NOMO-1 treated with DMSO at 0.1 percent for 48 hours (cell line): ENCODE results near the gene LRIG3.
"Not testable (repeated sequence)": the region's sequence is repeated elsewhere in the genome, so short reads cannot be mapped to it uniquely, and the experiment has no call there.

Experiments
- DNase-seq: peaks from one replicate; lab custom pipeline; 2025; ENCODE audit not compliant: unreplicated experiment; lab: John Stamatoyannopoulos, UW

The LRIG3 gene

DNA sequence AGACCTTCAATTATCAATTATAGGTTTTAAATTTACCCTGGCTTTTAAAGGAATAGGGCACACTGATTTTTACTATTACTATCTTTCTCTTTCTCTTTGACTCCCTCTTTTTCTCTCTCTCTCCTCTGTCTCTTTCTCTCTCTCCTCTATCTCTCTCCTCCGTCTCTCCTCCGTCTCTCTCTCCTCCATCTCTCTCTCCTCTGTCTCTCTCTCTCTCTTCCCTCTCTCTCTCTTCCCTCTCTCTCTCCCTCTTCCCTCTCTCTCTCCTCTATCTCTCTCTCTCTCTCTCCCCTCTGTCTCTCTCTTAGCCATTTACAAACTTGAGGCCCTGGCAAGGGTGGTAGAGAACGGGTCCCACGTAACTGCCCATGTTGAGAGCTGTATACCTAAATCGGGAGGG, 62.3 kb downstream of the LRIG3 start:
- no peak for DNase-seq

DNA sequence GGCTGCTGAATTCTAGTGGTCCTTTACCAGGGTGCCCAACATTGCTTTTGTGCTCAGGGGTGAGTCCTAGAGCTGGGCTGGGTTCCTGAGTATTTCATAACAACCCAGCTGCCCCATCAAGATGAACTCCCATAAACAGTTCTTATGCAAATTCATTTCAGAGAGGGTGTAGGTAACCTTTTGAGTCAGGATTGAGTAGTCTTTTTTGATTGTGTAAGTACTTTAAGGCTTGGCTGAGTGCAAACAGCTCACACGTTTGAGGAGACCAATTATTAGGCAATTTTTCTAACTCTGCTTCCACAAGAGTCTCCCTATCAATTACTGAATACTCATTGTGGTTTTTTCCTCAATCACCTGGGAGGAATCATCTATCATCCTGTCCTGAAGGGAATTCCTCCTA, 63.1 kb downstream of the LRIG3 start:
- not testable (repeated sequence) for DNase-seq

DNA sequence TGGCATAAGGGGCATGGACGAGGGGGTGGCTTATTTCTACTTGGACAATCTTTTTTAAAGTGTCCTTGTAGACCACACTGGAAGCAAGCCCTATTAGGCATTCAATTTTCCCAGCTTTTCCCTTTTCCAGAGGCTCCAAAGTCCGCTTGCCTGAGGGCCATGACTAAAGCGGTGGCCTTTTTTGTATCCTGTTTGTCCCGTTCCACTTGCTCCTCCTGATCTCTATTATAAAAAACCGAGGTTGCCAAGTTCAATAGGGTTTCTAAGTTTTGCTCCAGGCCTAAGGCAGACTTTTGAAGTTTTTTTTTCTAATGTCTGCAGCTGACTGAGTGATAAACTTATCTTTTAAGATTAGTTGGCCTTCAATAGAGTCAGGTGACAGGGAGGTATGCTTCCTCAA, 64.7 kb downstream of the LRIG3 start:
- DNase-seq: not testable (repeated sequence)

DNA sequence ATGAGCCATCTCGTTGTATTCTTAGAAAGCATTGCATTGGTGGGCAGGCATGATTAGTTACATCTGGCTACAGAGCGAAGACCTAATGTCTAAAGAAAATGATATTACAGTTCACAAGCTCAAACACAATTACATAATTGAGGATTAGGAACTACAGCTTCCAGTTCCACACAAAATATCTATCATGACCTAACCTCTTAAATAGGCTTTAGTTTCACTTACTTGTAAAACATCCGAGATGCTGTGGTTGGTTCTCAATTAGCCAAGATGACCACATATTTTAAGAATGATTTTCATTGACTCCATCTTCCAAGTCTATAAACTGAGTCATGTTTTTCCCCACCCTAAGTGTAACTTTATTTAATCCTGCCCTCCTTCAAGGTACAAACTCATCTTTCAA, 69.5 kb downstream of the LRIG3 start:
- DNase-seq: no peak

DNA sequence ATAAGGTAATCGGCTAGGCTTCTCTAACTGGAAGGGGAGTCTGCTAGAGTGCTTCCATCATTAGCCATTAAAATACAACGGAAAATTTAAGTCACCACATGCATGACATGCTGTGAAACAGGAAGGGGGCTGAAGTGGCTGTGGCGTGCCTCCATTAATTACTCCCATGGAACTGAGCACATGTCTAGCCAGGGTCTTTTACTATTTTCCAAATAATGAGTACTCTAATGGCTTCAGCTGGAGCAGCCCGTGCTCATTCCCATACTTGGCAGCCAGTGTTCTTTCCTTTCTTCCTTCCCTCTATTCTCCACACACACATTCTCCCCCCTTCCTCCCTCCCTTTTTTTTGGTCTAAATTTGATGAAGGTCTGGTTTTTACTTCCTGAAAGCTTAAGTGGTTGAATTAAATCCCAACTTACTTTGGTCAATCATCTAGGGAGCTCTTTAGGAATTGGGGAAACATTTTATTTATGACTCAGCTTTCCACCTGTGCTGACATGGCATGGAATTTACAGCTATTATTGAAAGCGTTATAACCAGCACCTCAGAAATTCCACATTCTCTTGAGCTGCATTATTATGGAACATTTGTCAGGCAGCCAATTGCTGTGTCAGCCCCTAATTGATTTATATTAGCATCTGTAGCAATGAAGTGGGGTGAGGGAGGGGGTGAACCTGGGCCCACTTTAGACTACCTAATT, 72.3 kb downstream of the LRIG3 start:
- DNase-seq: no peak

DNA sequence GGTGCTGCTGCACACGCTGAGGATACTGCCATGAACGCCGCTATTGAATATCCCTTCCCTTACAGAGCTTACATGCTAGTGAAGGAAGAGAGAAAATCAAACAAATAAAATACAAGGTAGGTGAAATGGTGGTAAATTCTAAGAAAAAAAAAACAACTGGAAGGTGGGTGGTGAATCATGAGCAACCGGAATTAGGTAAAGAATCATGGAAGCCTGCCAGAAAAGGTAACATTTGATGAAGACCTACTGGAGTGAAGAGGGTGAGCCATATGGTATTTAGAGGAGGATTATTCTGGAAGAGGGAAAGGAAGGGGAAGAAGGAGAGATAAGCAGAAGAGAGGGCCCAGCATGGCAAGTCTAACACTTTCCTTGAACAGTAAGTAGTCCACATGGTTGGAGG, 76.1 kb downstream of the LRIG3 start:
- DNase-seq: no peak

DNA sequence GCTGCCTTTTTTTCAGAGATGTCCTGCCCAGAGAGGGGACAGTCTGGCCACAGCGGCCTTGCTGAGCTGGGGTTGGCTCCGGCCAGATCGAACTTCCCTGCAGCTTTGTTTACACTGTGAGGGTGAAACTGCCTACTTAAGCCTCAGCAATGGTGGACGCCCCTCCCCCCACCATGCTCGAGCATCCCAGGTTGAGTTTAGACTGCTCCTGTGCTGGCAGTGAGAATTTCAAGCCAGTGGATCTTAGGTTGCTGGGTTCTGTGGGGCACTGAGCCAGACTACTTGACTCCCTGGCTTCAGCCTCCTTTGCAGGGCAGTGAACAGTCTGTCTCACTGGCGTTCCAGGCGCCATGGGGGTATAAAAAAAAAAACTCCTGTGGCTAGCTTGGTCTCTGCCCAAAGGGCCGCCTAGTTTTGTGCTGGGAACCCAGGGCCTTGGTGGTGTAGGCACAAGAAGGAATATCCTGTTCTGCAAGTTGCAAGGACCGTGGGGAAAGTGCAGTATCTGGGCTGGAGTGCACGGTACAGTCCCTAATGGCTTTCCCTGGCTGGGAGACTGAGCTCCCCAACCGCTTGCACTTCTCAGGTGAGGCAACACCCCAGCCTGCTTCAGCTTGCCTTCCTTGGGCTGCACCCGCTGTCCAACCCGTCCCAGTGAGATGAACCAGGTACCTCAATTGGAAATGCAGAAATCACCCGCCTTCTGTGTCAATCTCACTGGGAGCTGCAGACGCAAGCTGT, 79.1 kb downstream of the LRIG3 start:
- DNase-seq: no peak

DNA sequence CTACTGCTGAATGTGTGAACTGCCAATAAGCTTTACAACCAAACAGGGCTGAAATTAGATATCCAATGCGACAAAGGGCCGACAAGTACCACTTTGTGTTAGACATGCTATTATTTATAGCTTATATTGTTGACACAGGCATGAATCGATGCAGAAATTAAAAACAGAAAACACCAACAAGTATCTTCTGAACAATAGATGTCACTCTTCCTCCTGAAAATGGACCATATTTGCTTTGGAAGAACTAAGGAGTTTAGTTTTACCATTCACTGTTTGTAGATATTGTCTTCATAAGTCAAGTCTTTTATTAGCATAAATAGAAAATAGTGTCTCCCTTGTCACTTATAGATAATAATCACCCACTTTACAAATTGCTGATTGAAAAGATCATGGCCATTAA, 86.5 kb downstream of the LRIG3 start:
- DNase-seq: no peak

DNA sequence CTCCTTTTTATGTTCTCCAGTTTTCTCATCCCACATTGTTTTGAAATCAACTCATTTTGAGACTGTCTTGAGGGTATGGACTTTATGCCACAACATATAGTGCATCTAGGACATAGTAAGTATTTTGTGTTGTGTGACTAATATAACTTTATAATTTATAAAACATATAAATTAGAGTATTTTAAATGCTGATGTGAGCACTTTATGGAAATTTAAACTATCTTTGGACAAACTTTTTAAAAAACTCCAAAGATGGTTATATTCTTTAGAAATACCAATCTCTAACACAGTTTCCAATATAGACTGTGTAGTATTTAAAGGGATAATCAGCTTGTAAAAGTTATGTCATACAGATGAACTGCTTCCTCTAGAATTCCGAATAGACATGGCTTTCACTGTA, 87.4 kb downstream of the LRIG3 start:
- DNase-seq: no peak
